NCI-H2081 treated with DMSO at 0.1 percent for 48 hours (cell line): ENCODE data around the gene ALG1.
"Not testable (repeated sequence)": the region's sequence is repeated elsewhere in the genome, so short reads cannot be mapped to it uniquely, and the experiment has no call there.

Experiments
- DNase-seq: peaks from one replicate; lab custom pipeline; 2025; lab: John Stamatoyannopoulos, UW

Gene ALG1

GRCh38 chr16:5044581-5044980, 27.1 kb upstream of the ALG1 start:
- DNase-seq: not testable (repeated sequence)

- no peak for DNase-seq
Measured at GRCh38 chr16:5045499-5046115, 26.0 kb upstream of the ALG1 start.

- DNase-seq: no peak
Measured at GRCh38 chr16:5046914-5047313, 24.7 kb upstream of the ALG1 start.

- no peak for DNase-seq
Measured at GRCh38 chr16:5054876-5055865, 16.5 kb upstream of the ALG1 start.

- DNase-seq: no peak
Measured at GRCh38 chr16:5056352-5056751, 15.3 kb upstream of the ALG1 start.

- no peak for DNase-seq
Measured at GRCh38 chr16:5058476-5058875, 13.2 kb upstream of the ALG1 start.

GRCh38 chr16:5059386-5060072, 12.1 kb upstream of the ALG1 start:
- DNase-seq: no peak

- no peak for DNase-seq
Measured at GRCh38 chr16:5060073-5060641, 11.5 kb upstream of the ALG1 start.

- no peak for DNase-seq
Measured at GRCh38 chr16:5062051-5062450, 9.6 kb upstream of the ALG1 start.

GRCh38 chr16:5062790-5063765, 8.6 kb upstream of the ALG1 start:
- no peak for DNase-seq

GRCh38 chr16:5064915-5065314, 6.7 kb upstream of the ALG1 start:
- DNase-seq: no peak

GRCh38 chr16:5065326-5065725, 6.3 kb upstream of the ALG1 start:
- no peak for DNase-seq

- no peak for DNase-seq
Measured at GRCh38 chr16:5065813-5066212, 5.8 kb upstream of the ALG1 start, which contains the start of gene C16orf89. C16orf89 (minus strand) TSS chr16:5065956; CDS start chr16:5065908, 48 bp downstream.

- DNase-seq: no peak
Measured at GRCh38 chr16:5066511-5066910, 5.1 kb upstream of the ALG1 start.

GRCh38 chr16:5069048-5069447, 2.6 kb upstream of the ALG1 start:
- no peak for DNase-seq

GRCh38 chr16:5069854-5070253, 1.8 kb upstream of the ALG1 start:
- no peak for DNase-seq

- no peak for DNase-seq
Measured at GRCh38 chr16:5070431-5071186, 1.0 kb upstream of the ALG1 start.

GRCh38 chr16:5071341-5071680, 332 bp upstream of the ALG1 start:
- DNase-seq: no peak

- DNase-seq: no peak
Measured at GRCh38 chr16:5072334-5073278, 963 bp downstream of the ALG1 start.
